Measurements from ENCODE around the gene SENP1.

SENP1 gene

GRCh38 chr12:48017921-48018617 lies 87.8 kb downstream of the SENP1 start:
- no peak for DNase-seq (ENCODE audit: low spot score)

- no peak for DNase-seq (ENCODE audit: low spot score)
These were observed 88.4 kb downstream of the SENP1 start for GRCh38 chr12:48017496-48017895.

- no peak for DNase-seq (ENCODE audit: low spot score)
These were observed 89.4 kb downstream of the SENP1 start for GRCh38 chr12:48016373-48017020.

GRCh38 chr12:48015954-48016353 lies 89.9 kb downstream of the SENP1 start:
- no peak for DNase-seq (ENCODE audit: low spot score)

GRCh38 chr12:48015129-48015528 lies 90.8 kb downstream of the SENP1 start:
- DNase-seq (ENCODE audit: low spot score) = no peak

- no peak for DNase-seq (ENCODE audit: low spot score)
These were observed 92.6 kb downstream of the SENP1 start for GRCh38 chr12:48013287-48013686.

- DNase-seq (ENCODE audit: low spot score) = no peak
These were observed 93.8 kb downstream of the SENP1 start for GRCh38 chr12:48012070-48012469.

- no peak for DNase-seq (ENCODE audit: low spot score)
These were observed 95.4 kb downstream of the SENP1 start for GRCh38 chr12:48010366-48010970.

- no peak for DNase-seq (ENCODE audit: low spot score)
These were observed 96.4 kb downstream of the SENP1 start for GRCh38 chr12:48009471-48009870.

GRCh38 chr12:48008950-48009349 lies 96.9 kb downstream of the SENP1 start:
- no peak for DNase-seq (ENCODE audit: low spot score)

- no peak for DNase-seq (ENCODE audit: low spot score)
These were observed 97.5 kb downstream of the SENP1 start for GRCh38 chr12:48008349-48008748.

GRCh38 chr12:48007206-48007605 lies 98.7 kb downstream of the SENP1 start:
- no peak for DNase-seq (ENCODE audit: low spot score)

GRCh38 chr12:48005750-48006021 lies 100.2 kb downstream of the SENP1 start:
- no peak for DNase-seq (ENCODE audit: low spot score)

GRCh38 chr12:48005001-48005749 lies 100.7 kb downstream of the SENP1 start:
- no peak for DNase-seq (ENCODE audit: low spot score)

- no peak for DNase-seq (ENCODE audit: low spot score)
These were observed 101.6 kb downstream of the SENP1 start, which contains the start of gene COL2A1 for GRCh38 chr12:48004053-48004941. COL2A1 (minus strand) TSS chr12:48004476; CDS start chr12:48004321, 155 bp downstream.

- no peak for DNase-seq (ENCODE audit: low spot score)
These were observed 102.4 kb downstream of the SENP1 start for GRCh38 chr12:48003226-48004052.

- DNase-seq (ENCODE audit: low spot score) = no peak
These were observed 103.1 kb downstream of the SENP1 start for GRCh38 chr12:48002773-48003218.

- DNase-seq (ENCODE audit: low spot score) = no peak
These were observed 103.5 kb downstream of the SENP1 start for GRCh38 chr12:48002414-48002730.

GRCh38 chr12:48001505-48002413 lies 104.1 kb downstream of the SENP1 start:
- no peak for DNase-seq (ENCODE audit: low spot score)
